Vagina (tissue), 2 donors: ENCODE measurements around the gene MAPK11.
A peak's percentile ranks its signal among the peaks of the same experiment; 100 is the strongest.

Experiments
- POLR2AphosphoS5 ChIP-seq, 2 donors: sonication (generic); formaldehyde crosslinking; IDR thresholded peaks; one replicate each; pipeline ENCODE4 v1.9.0; 2017; ENCODE audit warnings: antibody characterized with exemption in 2 of 2, mild to moderate bottlenecking in 2 of 2, low read depth in 1 of 2; ENCODE audit not compliant: insufficient read depth in 1 of 2
- TF ChIP-seq, protein P1 (sequence below), 3 experiments: fragments of 450-650 bp in 2 of 3; fragments of 200-600 bp in 1 of 3; sonication (generic) in 1 of 3; IDR thresholded peaks; one replicate each; pipeline ENCODE4 v1.5.1; 2017 to 2019; ENCODE audit warnings: antibody characterized with exemption in 3 of 3, mild to moderate bottlenecking in 2 of 3, moderate library complexity in 2 of 3

GRCh38 chr22:50308597-50308935 is 38.4 kb upstream of the MAPK11 start:
- TF ChIP-seq, protein P1, sequence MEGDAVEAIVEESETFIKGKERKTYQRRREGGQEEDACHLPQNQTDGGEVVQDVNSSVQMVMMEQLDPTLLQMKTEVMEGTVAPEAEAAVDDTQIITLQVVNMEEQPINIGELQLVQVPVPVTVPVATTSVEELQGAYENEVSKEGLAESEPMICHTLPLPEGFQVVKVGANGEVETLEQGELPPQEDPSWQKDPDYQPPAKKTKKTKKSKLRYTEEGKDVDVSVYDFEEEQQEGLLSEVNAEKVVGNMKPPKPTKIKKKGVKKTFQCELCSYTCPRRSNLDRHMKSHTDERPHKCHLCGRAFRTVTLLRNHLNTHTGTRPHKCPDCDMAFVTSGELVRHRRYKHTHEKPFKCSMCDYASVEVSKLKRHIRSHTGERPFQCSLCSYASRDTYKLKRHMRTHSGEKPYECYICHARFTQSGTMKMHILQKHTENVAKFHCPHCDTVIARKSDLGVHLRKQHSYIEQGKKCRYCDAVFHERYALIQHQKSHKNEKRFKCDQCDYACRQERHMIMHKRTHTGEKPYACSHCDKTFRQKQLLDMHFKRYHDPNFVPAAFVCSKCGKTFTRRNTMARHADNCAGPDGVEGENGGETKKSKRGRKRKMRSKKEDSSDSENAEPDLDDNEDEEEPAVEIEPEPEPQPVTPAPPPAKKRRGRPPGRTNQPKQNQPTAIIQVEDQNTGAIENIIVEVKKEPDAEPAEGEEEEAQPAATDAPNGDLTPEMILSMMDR (IDR thresholded peaks at IDR 0.05): no peak
- TF ChIP-seq POLR2AphosphoS5 (IDR thresholded peaks at IDR 0.05; ENCODE audit: insufficient read depth in 1 of 2, low read depth in 1 of 2): peak in 1 of 2 donors; percentile 65
